Ishikawa (cell line): ENCODE measurements around the gene PPP1R26.

Experiments used
- CEBPB ChIP-seq: IDR thresholded peaks from 2 replicates; pipeline ENCODE4 v1.6.1; 2012
- CREB1 ChIP-seq: IDR thresholded peaks from 2 replicates; pipeline ENCODE4 v1.6.1; 2012; ENCODE audit warnings: low read depth
- EGR1 ChIP-seq: IDR thresholded peaks from 2 replicates; pipeline ENCODE4 v1.6.1; 2012
- EP300 ChIP-seq: IDR thresholded peaks from 2 replicates; pipeline ENCODE4 v1.6.1; 2012; ENCODE audit warnings: borderline replicate concordance
- FOXM1 ChIP-seq: IDR thresholded peaks from 2 replicates; pipeline ENCODE4 v1.6.1; 2012; ENCODE audit warnings: low read depth, borderline replicate concordance
- NFIC ChIP-seq: IDR thresholded peaks from 2 replicates; pipeline ENCODE4 v1.6.1; 2012
- RAD21 ChIP-seq: IDR thresholded peaks from 2 replicates; pipeline ENCODE4 v1.6.1; 2012; ENCODE audit warnings: low read depth
- TAF1 ChIP-seq: IDR thresholded peaks from 2 replicates; pipeline ENCODE4 v1.6.1; 2012; ENCODE audit warnings: low read depth, mild to moderate bottlenecking
- TCF12 ChIP-seq: IDR thresholded peaks from 2 replicates; pipeline ENCODE4 v1.6.1; 2012; ENCODE audit warnings: low read depth
- TEAD4 ChIP-seq: IDR thresholded peaks from 2 replicates; pipeline ENCODE4 v1.6.1; 2012
- YY1 ChIP-seq: IDR thresholded peaks from 2 replicates; pipeline ENCODE4 v1.6.1; 2012; ENCODE audit warnings: low read depth
- ZBTB7A ChIP-seq: IDR thresholded peaks from 2 replicates; pipeline ENCODE4 v1.6.1; 2012; ENCODE audit warnings: low read depth
- TF ChIP-seq, protein P1 (sequence below): IDR thresholded peaks from 2 replicates; pipeline ENCODE4 v1.6.1; 2012
- TF ChIP-seq, protein P2 (sequence below): IDR thresholded peaks from 2 replicates; pipeline ENCODE4 v1.6.1; 2012; ENCODE audit warnings: low read depth, mild to moderate bottlenecking
- TF ChIP-seq, protein P3 (sequence below): IDR thresholded peaks from 2 replicates; pipeline ENCODE4 v1.6.1; 2012

The PPP1R26 gene

DNA sequence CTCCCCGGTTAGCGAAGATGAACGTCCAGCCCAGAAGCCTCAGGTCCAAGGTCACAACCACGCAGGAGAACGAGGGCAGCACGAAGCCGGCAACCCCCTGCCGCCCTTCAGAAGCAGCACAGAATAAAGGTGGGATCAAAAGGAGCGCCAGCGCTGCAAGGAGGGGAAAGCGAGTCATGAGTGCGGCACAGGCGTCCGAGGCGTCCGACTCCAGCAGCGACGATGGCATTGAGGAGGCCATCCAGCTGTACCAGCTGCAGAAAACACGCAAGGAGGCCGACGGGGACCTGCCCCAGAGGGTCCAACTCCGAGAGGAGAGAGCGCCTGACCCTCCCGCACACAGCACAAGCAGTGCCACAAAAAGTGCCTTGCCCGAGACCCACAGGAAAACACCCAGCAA is 5.8 kb downstream of the PPP1R26 start:
- TF ChIP-seq RAD21, result no peak
- no peak for TF ChIP-seq TCF12
- TF ChIP-seq CEBPB, result no peak
- no peak for TF ChIP-seq YY1
- TF ChIP-seq TEAD4, result no peak
- no peak for TF ChIP-seq CREB1
- TF ChIP-seq EGR1, result no peak
- no peak for TF ChIP-seq TAF1
- TF ChIP-seq, protein P1, sequence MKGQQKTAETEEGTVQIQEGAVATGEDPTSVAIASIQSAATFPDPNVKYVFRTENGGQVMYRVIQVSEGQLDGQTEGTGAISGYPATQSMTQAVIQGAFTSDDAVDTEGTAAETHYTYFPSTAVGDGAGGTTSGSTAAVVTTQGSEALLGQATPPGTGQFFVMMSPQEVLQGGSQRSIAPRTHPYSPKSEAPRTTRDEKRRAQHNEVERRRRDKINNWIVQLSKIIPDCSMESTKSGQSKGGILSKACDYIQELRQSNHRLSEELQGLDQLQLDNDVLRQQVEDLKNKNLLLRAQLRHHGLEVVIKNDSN, result no peak
- TF ChIP-seq, protein P2, sequence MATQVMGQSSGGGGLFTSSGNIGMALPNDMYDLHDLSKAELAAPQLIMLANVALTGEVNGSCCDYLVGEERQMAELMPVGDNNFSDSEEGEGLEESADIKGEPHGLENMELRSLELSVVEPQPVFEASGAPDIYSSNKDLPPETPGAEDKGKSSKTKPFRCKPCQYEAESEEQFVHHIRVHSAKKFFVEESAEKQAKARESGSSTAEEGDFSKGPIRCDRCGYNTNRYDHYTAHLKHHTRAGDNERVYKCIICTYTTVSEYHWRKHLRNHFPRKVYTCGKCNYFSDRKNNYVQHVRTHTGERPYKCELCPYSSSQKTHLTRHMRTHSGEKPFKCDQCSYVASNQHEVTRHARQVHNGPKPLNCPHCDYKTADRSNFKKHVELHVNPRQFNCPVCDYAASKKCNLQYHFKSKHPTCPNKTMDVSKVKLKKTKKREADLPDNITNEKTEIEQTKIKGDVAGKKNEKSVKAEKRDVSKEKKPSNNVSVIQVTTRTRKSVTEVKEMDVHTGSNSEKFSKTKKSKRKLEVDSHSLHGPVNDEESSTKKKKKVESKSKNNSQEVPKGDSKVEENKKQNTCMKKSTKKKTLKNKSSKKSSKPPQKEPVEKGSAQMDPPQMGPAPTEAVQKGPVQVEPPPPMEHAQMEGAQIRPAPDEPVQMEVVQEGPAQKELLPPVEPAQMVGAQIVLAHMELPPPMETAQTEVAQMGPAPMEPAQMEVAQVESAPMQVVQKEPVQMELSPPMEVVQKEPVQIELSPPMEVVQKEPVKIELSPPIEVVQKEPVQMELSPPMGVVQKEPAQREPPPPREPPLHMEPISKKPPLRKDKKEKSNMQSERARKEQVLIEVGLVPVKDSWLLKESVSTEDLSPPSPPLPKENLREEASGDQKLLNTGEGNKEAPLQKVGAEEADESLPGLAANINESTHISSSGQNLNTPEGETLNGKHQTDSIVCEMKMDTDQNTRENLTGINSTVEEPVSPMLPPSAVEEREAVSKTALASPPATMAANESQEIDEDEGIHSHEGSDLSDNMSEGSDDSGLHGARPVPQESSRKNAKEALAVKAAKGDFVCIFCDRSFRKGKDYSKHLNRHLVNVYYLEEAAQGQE, result no peak
- no peak for TF ChIP-seq FOXM1
- no peak for TF ChIP-seq EP300
- TF ChIP-seq ZBTB7A, result no peak
- TF ChIP-seq, protein P3, sequence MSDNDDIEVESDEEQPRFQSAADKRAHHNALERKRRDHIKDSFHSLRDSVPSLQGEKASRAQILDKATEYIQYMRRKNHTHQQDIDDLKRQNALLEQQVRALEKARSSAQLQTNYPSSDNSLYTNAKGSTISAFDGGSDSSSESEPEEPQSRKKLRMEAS, result no peak
- no peak for TF ChIP-seq NFIC

DNA sequence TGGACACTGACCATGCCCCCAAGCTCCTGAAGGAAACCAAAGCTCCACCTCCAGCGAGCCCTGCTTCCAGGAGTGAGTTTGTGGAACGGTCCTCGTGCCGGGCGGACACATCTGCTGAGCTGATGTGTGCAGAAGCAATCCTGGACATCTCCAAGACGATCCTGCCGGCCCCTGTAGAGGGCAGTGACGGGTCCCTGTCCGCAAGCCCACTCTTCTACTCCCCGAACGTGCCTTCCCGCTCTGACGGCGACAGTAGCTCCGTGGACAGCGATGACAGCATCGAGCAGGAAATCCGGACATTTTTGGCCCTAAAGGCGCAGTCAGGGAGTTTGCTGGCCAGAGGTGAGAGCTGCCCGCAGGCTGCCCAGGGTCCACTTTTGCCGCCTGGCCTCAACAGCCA is 6.2 kb downstream of the PPP1R26 start:
- TF ChIP-seq TCF12, result no peak
- TF ChIP-seq TEAD4, result no peak
- TF ChIP-seq FOXM1, result no peak
- TF ChIP-seq NFIC, result no peak
- TF ChIP-seq, protein P2, result no peak
- no peak for TF ChIP-seq EP300
- TF ChIP-seq YY1, result no peak
- TF ChIP-seq ZBTB7A, result no peak
- no peak for TF ChIP-seq CEBPB
- TF ChIP-seq, protein P3, result no peak
- TF ChIP-seq CREB1, result no peak
- no peak for TF ChIP-seq EGR1
- TF ChIP-seq, protein P1, result no peak
- no peak for TF ChIP-seq RAD21
- no peak for TF ChIP-seq TAF1

DNA sequence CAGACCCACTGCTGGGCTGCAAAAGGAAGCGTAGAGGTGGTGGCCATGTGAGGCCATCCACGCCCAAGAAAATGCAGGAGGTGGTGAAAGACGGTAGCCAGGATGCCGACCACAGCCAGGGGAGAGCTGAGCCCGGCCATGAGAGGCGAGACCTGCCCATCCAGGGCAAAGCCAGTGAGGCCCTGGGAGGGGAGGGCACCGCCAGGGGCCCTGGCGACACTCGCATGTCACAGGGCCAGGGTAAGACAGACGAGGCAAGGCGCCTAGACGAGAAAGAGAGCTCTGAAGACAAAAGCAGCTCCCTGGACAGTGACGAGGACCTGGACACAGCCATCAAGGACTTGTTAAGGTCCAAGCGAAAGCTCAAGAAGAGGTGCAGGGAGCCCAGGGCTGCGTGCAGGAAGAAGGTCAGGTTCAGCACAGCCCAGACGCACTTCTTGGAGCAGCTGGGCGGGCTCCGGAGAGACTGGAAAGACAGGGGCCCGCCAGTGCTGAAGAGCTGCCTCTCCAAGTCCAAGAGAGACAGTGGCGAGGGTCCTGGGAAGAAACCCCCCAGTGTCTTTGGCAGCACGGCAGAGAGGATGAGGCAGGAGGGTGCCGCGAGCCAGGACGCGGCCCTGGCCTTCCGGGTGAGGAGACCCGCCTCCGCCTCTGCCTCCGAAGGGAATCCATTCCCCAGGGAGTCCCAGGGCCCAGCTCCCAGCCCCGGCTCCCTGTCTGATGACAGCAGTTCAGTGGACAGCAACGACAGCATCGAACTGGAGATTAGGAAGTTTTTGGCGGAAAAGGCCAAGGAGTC is 6.9 kb downstream of the PPP1R26 start:
- TF ChIP-seq TEAD4 (no peak), ZBTB7A (no peak), RAD21 (no peak), EP300 (no peak), TCF12 (no peak), CEBPB (no peak), CREB1 (no peak), YY1 (no peak), FOXM1 (no peak), NFIC (no peak), EGR1 (no peak), TAF1 (no peak)
- TF ChIP-seq, protein P3, result no peak
- TF ChIP-seq, protein P2, result no peak
- TF ChIP-seq, protein P1, result no peak
